SW 1271 (cell line): Measurements from ENCODE around the gene ATP2B1.

Source experiments
- DNase-seq, 2 experiments: peaks; one replicate each; lab custom pipeline; 2025; lab: John Stamatoyannopoulos, UW

Gene ATP2B1

DNA sequence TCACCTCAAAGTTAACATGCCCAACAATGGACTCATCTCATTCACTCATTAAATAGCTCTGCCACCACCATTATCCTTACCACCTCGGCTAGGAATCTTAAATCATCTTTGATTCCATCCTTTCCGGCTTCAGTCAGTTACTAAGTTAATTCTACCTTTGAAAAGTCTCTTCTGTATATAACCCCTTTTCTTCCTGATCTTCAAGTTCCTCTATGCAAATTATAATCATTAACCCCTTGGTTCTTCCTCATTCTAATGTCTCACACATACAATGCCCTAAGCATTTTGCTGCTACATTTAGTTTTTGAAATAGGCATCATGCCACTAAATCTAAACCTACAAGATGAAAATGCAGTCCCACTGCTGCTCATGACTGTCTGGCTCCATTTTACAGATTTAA lies 51.6 kb downstream of the ATP2B1 start:
- no peak for DNase-seq

DNA sequence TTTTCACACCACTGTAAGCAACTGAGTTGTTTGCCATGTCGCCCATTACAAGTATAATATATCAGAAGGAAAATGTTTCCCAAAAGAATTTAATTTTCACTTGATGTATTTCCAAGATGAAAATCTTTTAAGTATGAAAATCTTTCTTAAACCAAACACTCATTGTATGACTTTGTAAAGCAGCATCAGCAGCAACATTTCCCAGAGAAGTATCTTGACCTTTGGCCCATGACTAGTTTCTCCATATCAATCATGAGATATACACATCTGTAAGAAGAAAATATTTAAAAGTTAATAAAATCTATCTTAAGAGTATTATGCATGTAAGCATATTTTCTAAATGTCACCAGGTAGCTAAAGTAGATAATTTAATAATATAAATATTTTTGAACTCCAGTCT lies 52.8 kb downstream of the ATP2B1 start:
- DNase-seq = no peak

DNA sequence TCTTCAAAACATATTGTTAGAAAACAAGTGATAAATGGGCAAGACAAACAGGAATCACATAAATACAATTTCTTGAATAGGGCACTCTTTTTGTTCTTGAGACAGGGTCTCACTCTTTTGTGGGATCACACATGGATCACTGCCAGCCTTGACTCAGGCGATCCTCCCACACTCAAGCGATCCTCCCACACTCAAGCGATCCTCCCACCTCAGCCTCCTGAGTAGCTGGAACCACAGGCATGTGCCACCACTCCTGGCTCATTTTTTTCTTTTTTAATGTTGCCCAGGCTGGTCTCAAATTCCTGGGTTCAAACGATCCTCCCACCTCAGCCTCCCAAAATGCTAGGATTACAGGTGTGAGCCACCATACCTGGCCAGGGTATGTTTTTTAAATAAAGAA lies 57.4 kb downstream of the ATP2B1 start:
- DNase-seq = no peak

DNA sequence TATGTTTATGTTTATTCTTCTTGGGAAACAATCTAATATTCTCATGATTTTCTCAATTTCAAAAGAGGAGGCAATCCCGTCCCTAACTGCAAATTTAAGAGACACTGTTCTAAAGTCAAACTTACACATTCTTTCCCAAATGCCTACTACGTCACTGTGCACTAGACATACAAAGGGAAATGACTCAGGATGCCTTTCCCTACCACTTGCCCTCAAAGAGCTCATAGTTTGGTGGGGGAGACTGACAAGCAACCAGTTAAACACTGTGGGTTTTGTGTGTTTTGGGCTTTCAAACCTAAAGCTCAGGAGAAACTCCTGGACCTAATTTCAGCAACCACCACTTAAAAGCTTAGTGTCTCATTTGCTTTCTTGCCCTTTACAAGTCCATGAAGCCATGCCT lies 58.4 kb downstream of the ATP2B1 start:
- DNase-seq = no peak

DNA sequence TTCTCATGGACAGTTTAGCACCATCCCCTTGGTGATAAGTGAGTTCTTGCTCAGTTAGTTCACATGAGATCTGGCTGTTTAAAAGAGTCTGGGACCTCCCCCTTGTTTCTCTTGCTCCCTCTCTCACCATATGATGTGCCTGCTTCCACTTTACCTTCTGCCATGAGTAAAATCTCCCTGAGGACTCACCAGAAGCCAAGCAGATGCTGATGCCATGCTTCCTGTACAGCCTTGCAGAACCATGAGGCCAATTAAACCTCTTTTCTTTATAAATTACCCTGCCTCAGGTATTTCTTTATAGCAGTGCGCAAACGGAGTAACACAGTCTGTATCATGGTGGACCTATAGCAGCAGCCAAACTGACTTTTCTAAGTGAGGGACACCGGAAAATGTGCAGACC lies 58.8 kb downstream of the ATP2B1 start:
- no peak for DNase-seq

DNA sequence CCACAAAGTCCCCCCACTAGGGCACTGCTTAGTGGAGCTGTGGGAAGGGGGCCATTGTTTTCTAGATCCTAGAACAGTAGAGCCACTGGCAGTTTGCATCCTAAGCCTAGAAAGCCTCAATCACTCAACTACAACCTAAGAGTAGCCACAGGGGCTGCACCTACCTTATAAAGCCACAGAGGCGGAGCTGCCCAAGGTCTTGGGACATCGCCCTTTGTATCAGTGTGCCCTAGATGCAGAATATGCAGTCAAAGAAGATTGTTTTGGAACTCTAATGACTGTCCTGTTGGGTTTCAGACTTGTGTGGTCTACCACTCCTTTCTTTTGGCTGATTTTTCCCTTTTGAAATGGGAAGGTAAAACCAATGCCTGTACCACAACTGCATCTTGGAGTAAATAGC lies 59.5 kb downstream of the ATP2B1 start:
- DNase-seq = no peak

DNA sequence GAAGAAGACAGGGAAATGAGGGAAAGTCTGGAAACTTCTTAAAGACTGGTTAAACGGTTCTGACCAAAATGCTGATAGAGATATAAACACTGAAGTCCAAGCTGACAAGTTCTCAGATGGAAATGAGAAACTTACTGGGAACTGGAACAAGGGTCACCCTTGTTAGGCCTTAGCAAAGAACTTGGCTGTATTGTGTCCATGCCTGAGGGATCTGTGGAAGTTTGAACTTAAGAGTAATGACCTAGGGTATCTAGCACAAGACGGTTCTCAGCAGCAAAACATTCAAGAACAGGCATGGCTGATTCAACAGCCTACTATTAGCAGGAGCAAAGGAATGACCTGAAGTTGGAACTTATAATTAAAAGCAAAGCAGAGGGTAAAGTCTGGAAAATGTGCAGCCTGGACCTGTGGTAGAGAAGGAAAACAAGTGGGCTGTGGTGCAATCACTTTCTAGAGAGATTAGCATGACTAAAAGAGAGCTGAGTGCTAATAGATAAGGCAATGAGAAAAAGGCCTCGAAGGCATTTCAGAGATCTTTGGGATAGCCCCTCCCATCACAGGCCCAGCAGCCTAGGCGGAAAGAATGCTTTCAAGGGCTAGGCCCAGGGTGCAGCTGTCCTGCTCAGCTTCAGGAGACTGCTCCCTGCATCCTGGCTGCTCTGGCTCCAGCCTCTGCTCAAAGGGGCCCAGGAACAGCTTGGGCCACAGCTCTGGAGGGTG lies 60.3 kb downstream of the ATP2B1 start:
- DNase-seq = no peak

DNA sequence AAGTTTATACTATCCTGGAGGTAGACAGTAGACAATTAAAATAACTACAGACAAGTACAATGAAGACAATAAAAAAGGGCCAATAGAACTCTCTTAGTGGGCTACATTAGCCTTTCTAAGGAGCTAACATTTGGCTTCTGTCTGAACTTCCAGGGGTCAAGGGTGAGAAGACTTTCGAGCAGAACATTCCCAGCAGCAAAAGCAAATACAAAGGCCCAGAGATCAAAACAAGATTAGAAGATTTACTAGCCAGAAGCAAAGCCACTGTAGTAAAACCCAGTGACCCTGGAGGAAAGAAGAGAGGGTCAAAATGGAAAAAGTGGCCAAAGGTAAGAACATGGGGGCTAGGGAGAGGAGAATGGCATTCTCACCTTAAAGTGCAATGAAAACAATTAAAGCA lies 63.2 kb downstream of the ATP2B1 start:
- no peak for DNase-seq

DNA sequence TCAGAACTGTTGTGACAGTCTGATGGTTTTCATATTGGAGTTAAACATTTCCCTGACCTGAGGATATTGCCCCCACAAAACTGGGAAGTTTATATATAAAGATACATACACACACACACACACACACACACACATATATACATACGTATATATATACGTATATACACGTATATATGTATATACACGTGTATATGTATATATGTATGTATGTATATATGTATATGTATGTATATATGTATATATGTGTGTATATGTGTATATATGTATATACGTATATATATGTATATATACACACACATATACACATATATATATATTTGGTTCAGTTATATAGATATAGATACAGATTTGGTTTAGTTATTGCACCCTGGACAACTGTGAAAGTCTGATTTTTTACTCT lies 65.7 kb downstream of the ATP2B1 start:
- no peak for DNase-seq

DNA sequence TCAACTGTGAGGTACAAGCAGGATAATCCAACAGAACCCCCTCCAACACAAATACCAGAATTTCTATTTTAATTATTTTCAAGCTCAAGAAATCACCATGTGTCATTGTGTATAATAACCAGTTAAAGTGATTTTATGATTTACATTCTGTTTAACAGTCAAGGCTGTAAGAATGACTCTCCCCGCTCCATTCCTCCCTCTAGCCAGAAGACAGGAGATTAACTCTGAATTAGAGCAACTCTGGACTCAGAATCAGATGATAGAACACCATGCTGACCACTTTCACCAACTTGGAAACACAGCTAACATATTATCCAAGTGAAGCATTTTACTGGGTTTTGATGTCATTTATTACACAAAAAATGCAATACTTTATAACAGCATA lies 71.9 kb downstream of the ATP2B1 start:
- no peak for DNase-seq

DNA sequence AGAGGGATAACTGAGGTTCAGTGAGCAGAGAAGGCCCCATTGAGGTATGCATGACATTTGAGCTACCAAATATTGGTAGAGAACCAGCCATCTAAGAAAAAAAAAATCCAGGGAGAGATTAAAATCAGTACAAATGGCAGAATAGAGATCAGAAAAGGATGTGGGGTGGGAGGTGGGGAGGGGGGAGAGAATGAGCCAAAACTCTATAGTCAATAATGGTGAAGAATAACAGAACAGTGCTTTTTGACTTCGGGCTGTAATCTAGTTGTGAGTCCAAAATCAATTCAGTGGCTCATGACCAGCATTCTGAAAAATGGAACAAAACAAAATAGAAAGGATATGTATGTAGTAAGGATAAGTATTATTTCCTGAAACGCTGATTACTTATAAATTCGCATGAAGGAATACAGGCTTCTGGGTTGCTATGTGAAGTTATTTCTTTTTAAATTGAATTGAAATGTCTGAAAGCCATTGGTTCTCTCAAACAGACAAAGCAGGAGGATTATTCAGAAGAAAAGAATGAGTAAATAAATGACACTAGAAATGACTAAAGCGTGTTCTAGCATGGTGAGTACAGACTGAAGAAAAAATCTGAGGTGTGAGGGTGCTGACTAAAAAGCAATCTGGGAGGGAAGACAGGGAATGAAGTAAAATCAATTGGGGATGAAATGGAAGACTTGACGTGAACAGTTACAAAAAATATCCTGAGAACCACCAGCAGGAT lies 72.4 kb downstream of the ATP2B1 start:
- no peak for DNase-seq

DNA sequence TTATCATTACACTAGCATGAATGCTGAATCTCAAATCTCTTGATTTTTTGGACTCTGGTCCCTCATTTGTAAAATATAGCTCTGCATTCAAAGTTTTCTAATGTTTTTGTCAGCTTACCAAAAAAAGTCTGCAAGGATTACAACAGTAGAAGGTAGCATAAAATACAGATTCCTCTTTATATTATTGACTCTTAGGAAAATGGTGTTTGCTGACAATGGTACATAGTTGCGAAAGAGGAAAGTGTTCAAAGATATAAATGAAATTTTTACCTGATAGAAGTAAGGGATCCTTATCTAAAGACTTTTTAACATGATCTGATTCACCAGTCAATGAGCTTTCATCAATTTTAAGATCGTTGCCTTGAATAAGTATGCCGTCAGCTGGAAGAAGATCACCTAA lies 74.1 kb downstream of the ATP2B1 start:
- DNase-seq = no peak

DNA sequence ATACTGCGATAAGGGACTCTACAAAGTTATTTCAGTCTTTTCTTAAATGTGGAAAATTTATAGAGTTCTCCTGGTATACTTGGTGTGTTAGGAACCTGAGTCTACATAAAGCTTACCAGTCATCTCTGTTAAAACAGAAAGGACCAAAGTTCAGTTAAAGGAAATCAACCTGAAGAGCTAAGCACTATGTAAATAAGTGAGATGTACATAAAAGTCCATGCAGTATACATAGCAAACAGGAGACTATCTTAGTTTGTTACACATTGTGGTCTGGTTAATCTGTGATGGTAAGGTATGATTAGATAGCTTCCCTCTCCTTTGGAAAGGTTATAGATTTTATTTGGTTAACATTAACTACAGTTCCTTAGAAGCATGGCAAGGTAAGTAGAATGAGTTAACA lies 75.9 kb downstream of the ATP2B1 start:
- DNase-seq = no peak

DNA sequence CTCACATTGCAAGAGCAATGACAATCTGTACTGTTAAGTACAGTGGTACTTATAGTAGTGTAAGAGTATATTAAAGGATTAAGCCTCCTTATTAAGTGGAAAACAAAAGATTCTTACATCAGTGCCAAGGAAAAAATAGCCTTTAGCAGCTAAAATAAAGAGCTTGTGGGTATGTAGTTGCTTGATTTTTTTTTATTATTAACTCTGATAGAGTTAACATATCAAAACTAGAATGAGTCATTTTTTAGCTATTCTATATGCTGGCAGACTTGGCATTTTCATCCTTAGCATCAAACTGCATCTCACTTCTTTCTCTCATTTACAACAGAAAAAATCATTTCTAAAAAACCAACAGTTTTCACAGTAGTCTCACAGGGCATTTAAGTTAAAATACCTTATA lies 86.5 kb downstream of the ATP2B1 start:
- DNase-seq = no peak

DNA sequence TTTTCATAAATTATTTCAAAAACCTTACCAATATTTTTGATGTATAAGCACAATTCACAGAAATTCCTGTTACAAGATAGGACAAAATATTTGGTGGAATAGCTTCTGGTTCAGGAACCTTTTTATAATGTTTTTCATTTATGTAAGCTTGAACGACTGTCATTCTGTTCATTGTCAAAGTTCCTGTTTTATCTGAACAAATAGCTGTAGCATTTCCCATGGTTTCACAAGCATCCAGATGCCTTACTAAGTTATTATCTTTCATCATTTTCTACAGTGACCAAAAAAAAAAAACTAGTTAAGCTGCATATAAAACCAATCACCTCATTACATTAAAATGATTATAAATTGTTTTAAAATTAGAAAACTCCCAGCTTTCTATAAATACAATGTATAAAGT lies 87.1 kb downstream of the ATP2B1 start:
- DNase-seq = no peak

DNA sequence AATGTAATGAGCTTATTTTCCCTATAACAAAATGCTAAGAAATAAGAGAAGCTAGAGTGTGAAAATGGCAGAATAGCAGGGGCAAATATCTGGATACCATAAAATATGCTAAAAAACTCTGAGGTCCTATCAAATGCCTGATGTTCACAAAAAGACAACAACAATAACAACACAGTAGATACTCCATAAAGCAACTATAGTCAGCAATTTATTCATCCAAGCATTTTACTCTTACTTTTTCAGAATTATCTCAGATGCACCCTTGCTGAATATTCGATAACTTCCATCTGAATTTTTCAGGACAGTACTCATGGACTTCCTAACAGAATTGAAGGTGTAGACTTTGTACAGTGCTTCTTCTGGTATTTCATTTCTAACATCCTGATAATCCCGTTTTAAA lies 88.9 kb downstream of the ATP2B1 start:
- DNase-seq = no peak

DNA sequence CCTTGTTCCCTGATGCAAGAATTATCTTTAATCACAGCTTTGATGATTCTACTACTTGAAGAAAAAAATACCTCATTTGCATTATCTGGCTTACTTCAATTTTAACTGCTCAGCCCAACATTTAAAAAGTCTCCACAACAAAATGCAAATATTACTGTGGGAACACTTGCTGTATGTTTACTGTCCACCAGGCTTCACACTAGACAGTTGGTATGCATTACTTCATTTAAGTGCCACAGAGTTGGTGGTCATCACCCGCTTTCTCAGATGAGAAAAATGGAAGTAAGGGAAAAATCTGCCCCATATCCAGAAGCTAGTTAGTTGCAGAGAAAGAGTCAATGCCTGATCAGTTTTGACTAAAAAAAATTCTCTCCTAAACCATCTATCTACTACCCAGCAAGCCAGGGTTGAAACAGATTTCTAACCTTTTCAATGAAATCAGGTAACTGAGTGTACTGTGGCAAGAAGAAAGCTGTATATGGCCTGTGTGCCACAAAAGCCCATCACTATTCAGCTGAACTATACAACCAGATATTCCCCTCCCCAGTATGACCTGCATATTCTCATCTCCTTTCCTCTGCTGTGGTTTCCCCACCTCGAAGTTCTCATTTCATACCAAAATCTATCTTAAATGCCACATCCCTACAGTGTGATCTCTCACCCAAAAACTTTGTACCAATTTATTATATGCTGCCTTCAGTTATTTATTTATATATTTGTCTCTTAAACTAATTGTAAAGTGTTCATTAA lies 90.3 kb downstream of the ATP2B1 start:
- no peak for DNase-seq

DNA sequence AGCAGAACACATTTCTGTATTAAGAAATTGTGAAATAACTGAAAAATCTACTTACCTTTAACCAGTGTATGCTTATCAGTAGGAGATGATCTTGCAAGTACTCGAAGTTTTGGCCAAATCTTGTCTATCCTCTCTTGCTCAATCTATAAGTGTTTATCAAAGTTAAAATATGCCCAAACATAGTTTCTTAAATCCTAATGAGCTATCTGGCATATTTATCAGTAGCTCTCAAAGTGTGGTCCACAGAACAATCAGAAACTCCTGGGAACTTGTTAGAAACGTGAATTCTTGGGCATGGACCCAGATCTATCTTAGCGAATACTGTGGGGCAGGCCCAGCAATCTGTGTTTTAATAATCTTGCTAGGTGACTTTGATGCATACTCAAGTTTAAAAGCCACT lies 98.3 kb downstream of the ATP2B1 start:
- DNase-seq = no peak

DNA sequence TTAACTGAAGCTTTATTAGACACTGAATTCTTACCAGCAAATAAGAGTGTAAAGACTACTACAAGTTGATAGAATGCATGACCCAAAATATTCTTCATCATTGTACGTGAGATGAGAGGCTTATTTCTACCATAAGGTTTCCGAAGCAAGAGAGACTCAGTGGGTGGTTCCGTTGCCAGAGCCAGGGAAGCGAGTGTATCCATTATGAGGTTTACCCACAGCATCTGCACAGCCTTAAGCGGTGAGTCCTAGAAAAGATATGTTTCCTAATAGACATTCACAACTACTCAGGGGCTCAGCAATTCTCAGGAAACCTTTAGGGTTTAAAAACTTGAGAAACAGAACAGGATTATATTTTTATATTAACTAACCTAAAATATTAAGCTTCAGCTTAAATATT lies 105.0 kb downstream of the ATP2B1 start:
- no peak for DNase-seq

DNA sequence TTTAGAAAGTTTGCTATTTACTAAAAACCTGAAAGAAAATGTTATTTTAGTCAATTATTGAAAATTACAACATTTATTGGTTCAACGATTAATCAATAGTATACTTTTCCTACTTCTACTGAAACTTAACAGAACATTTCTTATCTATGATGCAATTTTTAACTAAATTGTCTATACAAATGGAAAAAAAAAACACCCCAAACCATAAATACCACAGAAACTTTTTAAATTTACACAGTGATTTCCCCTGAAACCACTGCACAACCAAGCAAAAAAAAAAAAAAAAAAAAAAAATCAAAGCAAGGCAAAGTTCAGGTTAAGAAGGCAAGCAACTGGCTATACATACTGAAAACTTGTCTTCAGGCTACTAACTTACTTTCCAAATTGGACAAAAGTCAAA lies 110.9 kb downstream of the ATP2B1 start:
- no peak for DNase-seq

DNA sequence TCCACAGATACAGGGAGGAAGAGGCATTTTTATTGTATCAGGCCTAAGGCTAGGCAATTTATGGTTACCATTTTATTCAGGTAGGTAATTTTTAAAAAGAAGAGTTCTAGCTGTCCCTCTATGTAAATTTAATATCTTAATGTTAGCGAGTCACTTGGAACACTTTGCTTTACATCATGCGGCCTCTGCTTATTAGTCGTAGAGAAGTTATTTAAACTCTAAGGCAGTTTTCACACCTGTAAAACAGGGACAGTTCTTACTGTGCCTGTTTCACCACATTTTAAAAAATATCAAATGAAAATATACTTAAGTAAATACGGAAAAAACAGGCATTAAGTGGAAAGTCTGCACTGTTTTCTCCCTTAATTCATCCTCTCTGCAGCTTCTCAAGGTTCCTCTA lies 111.4 kb downstream of the ATP2B1 start:
- DNase-seq = no peak

DNA sequence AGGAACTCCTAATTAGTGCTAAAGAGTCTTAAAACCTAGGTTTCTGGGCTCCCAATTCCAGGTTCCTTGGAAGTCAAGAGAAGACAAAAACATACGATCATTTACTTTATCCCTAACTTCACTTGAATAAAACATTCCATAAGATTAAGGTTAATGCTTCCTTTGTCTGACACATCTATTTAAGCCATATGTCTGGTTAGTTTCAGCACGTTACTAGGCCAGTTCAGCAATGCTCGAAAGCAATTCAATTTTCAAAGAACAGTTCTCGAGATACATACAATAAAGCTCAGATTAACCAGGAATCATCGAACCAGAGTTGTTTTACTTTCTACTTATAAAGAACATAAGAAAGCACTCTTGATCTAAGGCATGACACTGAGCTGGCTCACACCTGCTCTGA lies 114.8 kb downstream of the ATP2B1 start:
- DNase-seq = no peak

DNA sequence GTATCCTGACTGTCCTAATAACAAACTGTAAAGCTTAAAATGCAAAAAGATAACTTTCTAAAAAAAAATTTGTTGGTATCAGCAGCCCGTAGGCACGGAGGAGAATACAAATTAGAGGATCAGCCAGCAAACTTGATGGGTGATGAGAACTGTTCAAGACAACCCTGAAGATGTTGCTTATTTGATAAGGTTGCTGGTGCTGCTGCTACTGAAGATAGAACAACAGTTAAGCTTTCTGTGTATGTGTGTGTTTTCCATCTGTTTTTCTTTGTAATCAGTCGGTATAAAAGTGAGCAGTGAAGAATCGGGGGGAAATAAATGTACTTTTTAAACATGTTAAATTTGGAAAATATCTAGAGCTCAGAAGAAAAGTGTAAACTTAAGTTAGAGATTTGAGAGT lies 115.4 kb downstream of the ATP2B1 start:
- no peak for DNase-seq
